GM23338 (cell line): ENCODE data around the gene PHF23. TPM values are rescaled to one million over a fixed set of nuclear protein-coding genes. Genes with fewer than 3 reads are reported as not detected.

Experiments used
- ATAC-seq: fragments of 200-7000 bp; cut with Tn5 transposase; 3 replicates; pipeline ENCODE4 v1.9.1; 2020
- DNase-seq: peaks from one replicate; pipeline ENCODE4 v3.0.0-alpha.2; 2015; ENCODE audit warnings: low spot score
- H2AFZ ChIP-seq: fragments of 200-600 bp; sonication (generic); 2 replicates; pipeline ENCODE4 v1.8.0; 2016; ENCODE audit warnings: antibody characterized with exemption, mild to moderate bottlenecking, moderate library complexity
- H3F3A ChIP-seq: fragments of 200-600 bp; sonication (generic); replicated peaks from 2 replicates; pipeline ENCODE4 v1.8.0; 2017; ENCODE audit warnings: antibody characterized with exemption, mixed run types, low read depth
- H3K27ac ChIP-seq: fragments of 200-600 bp; sonication (generic); 2 replicates; pipeline ENCODE4 v1.6.1; 2016; ENCODE audit warnings: low read depth
- H3K27me3 ChIP-seq: fragments of 200-600 bp; sonication (generic); 2 replicates; pipeline ENCODE4 v1.8.0; 2016; ENCODE audit warnings: mild to moderate bottlenecking, mixed run types, moderate library complexity; ENCODE audit not compliant: insufficient read depth
- H3K36me3 ChIP-seq: fragments of 200-600 bp; sonication (generic); 2 replicates; pipeline ENCODE4 v1.8.0; 2016; ENCODE audit warnings: mild to moderate bottlenecking; ENCODE audit not compliant: insufficient read depth
- H3K4me1 ChIP-seq: fragments of 200-600 bp; sonication (generic); 2 replicates; pipeline ENCODE4 v1.8.0; 2016; ENCODE audit warnings: mild to moderate bottlenecking, moderate library complexity; ENCODE audit not compliant: insufficient read depth
- H3K4me2 ChIP-seq: fragments of 200-600 bp; sonication (generic); 2 replicates; pipeline ENCODE4 v1.7.1; 2017; ENCODE audit warnings: mixed run types
- H3K4me3 ChIP-seq: fragments of 200-600 bp; sonication (generic); 2 replicates; pipeline ENCODE4 v1.6.1; 2016; ENCODE audit warnings: mixed run types
- H3K79me2 ChIP-seq: fragments of 200-600 bp; sonication (generic); replicated peaks from 2 replicates; pipeline ENCODE4 v1.8.0; 2017; ENCODE audit warnings: mild to moderate bottlenecking; ENCODE audit not compliant: insufficient read depth
- H3K9me2 ChIP-seq: fragments of 200-600 bp; sonication (generic); 2 replicates; pipeline ENCODE4 v1.8.0; 2017; ENCODE audit not compliant: insufficient read depth
- H4K20me1 ChIP-seq: fragments of 200-600 bp; sonication (generic); replicated peaks from 2 replicates; pipeline ENCODE4 v1.8.0; 2017; ENCODE audit warnings: mild to moderate bottlenecking; ENCODE audit not compliant: insufficient read depth
- H3K27ac Mint-ChIP-seq: 2 replicates; pipeline ENCODE4 v1.8.0; 2020; ENCODE audit warnings: inconsistent platforms, mild to moderate bottlenecking, moderate library complexity, mixed read lengths
- H3K27me3 Mint-ChIP-seq: 3 replicates; pipeline ENCODE4 v1.8.0; 2022; ENCODE audit warnings: low read depth, mild to moderate bottlenecking, moderate library complexity, mixed read lengths, inconsistent platforms; ENCODE audit not compliant: insufficient read depth, poor library complexity
- H3K36me3 Mint-ChIP-seq: 3 replicates; pipeline ENCODE4 v1.8.0; 2021; ENCODE audit warnings: low read depth, mild to moderate bottlenecking, inconsistent platforms, moderate library complexity, mixed read lengths
- H3K4me1 Mint-ChIP-seq: 3 replicates; pipeline ENCODE4 v1.8.0; 2020; ENCODE audit warnings: mild to moderate bottlenecking, inconsistent platforms, mixed read lengths
- H3K4me3 Mint-ChIP-seq: 3 replicates; pipeline ENCODE4 v1.8.0; 2021; ENCODE audit warnings: moderate library complexity, mild to moderate bottlenecking, inconsistent platforms, mixed read lengths
- H3K9me3 Mint-ChIP-seq: 3 replicates; pipeline ENCODE4 v1.8.0; 2020; ENCODE audit warnings: moderate library complexity, mild to moderate bottlenecking, inconsistent platforms, mixed read lengths
- CREB1 ChIP-seq: fragments of 250-450 bp; sonication (Bioruptor Pico); IDR thresholded peaks from 2 replicates; pipeline ENCODE4 v1.5.0; 2020; ENCODE audit warnings: low read depth, mild to moderate bottlenecking, moderate library complexity
- ETS1 ChIP-seq: IDR thresholded peaks from 2 replicates; pipeline ENCODE4 v1.6.1; 2016; ENCODE audit warnings: antibody characterized with exemption
- EZH2phosphoT487 ChIP-seq: fragments of 200-600 bp; sonication (generic); IDR thresholded peaks from one replicate; pipeline ENCODE4 v1.8.1; 2018; ENCODE audit warnings: antibody characterized with exemption; ENCODE audit not compliant: unreplicated experiment
- REST ChIP-seq: IDR thresholded peaks from one replicate; pipeline ENCODE4 v1.6.1; 2018; ENCODE audit warnings: antibody characterized with exemption; ENCODE audit not compliant: unreplicated experiment
- STAT1 ChIP-seq: IDR thresholded peaks from one replicate; pipeline ENCODE4 v1.6.1; 2016; ENCODE audit warnings: antibody characterized with exemption; ENCODE audit not compliant: unreplicated experiment
- ZNF114 ChIP-seq: fragments of 250-450 bp; sonication (Bioruptor Pico); IDR thresholded peaks from 2 replicates; pipeline ENCODE4 v1.5.0; 2020; ENCODE audit warnings: mild to moderate bottlenecking, moderate library complexity
- ZNF331 ChIP-seq: fragments of 250-450 bp; sonication (Bioruptor Pico); IDR thresholded peaks from 2 replicates; pipeline ENCODE4 v1.5.0; 2020; ENCODE audit warnings: low read depth, mild to moderate bottlenecking, moderate library complexity
- ZNF462 ChIP-seq: fragments of 250-450 bp; sonication (Bioruptor Pico); IDR thresholded peaks from 2 replicates; pipeline ENCODE4 v1.5.0; 2020; ENCODE audit warnings: mild to moderate bottlenecking, moderate library complexity
- polyA plus RNA-seq: library from polyadenylated mRNA; unstranded; fragments of >200 nt; fragmentation: Nextera tagmentation; extraction: Ambion mirVana; gene quantifications from 2 replicates; pipeline ENCODE4 v1.2.1, GENCODE V29; 2016
- total RNA-seq: library from RNA; depleted of rRNA; stranded (reverse); fragments of >200 nt; shearing (Covaris generic); gene quantifications from 2 replicates; pipeline ENCODE4 v1.2.3, GENCODE V29; 2014
- TF ChIP-seq, protein P1 (sequence below), 2 experiments: fragments of 200-600 bp in 1 of 2; sonication (generic) in 1 of 2; conservative IDR thresholded peaks; 2 replicates each; pipeline versions ENCODE4 v1.5.1 to v1.6.1; 2016 to 2017; ENCODE audit warnings: antibody characterized with exemption in 2 of 2, low read depth in 2 of 2, mild to moderate bottlenecking in 2 of 2, moderate library complexity in 1 of 2

PHF23 gene
- total and polyA plus RNA-seq, 2 experiments from 2014 or later = 35.4 to 51.0 TPM

- Mint-ChIP-seq H3K27ac (peak overlapping the region; percentile 91; the same call in 1 of the 2 replicates), H3K9me3 (no peaks in the 10 kb centered on the region; the same call in 2 of the 3 replicates), H3K27me3 (peaks cover 10% of the 10 kb centered on the region), H3K4me1 (peaks cover 43% of the 10 kb centered on the region), H3K36me3 (peaks cover 40% of the 10 kb centered on the region), H3K4me3 (peak overlapping the region; percentile 80)
- no peaks in the 10 kb centered on the region for H3K9me2 ChIP-seq
- H3K79me2 ChIP-seq = peaks cover 23% of the 10 kb centered on the region
- ATAC-seq (no peak), DNase-seq (no peak)
- peaks cover 20% of the 10 kb centered on the region for H3F3A ChIP-seq
- no peak overlapping the region for H2AFZ ChIP-seq
- peaks cover 25% of the 10 kb centered on the region for H3K4me1 ChIP-seq
- no peaks in the 10 kb centered on the region for H3K27me3 ChIP-seq
- peak overlapping the region; percentile 55 for H3K4me3 ChIP-seq
- peaks cover 10% of the 10 kb centered on the region for H4K20me1 ChIP-seq
- H3K4me2 ChIP-seq = peak overlapping the region; percentile 89
- peak overlapping the region; percentile 70 for H3K27ac ChIP-seq
- TF ChIP-seq CREB1 (CRISPR knock-in tag) = no peak
- TF ChIP-seq ZNF331 (CRISPR knock-in tag) = no peak
- TF ChIP-seq, protein P1, sequence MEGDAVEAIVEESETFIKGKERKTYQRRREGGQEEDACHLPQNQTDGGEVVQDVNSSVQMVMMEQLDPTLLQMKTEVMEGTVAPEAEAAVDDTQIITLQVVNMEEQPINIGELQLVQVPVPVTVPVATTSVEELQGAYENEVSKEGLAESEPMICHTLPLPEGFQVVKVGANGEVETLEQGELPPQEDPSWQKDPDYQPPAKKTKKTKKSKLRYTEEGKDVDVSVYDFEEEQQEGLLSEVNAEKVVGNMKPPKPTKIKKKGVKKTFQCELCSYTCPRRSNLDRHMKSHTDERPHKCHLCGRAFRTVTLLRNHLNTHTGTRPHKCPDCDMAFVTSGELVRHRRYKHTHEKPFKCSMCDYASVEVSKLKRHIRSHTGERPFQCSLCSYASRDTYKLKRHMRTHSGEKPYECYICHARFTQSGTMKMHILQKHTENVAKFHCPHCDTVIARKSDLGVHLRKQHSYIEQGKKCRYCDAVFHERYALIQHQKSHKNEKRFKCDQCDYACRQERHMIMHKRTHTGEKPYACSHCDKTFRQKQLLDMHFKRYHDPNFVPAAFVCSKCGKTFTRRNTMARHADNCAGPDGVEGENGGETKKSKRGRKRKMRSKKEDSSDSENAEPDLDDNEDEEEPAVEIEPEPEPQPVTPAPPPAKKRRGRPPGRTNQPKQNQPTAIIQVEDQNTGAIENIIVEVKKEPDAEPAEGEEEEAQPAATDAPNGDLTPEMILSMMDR (conservative IDR thresholded peaks at IDR 0.05; ENCODE audit: low read depth in 2 of 2) = no peak
- no peak for TF ChIP-seq REST
- no peak for TF ChIP-seq ZNF114 (CRISPR knock-in tag)
- no peak for TF ChIP-seq ETS1
- no peak for TF ChIP-seq EZH2phosphoT487
- H3K36me3 ChIP-seq = peaks cover 15% of the 10 kb centered on the region
These were observed 34.9 kb downstream of the PHF23 start for GRCh38 chr17:7204336-7204735.

- H2AFZ ChIP-seq = no peak overlapping the region
- H3K4me2 ChIP-seq = no peak overlapping the region
- no peak for DNase-seq
- peaks cover 15% of the 10 kb centered on the region for H3K4me1 ChIP-seq
- H3F3A ChIP-seq = peaks cover 15% of the 10 kb centered on the region
- H3K9me2 ChIP-seq = no peaks in the 10 kb centered on the region
- H4K20me1 ChIP-seq = peaks cover 10% of the 10 kb centered on the region
- Mint-ChIP-seq H3K27me3 (peaks cover 10% of the 10 kb centered on the region), H3K4me1 (peaks cover 35% of the 10 kb centered on the region), H3K9me3 (no peaks in the 10 kb centered on the region; the same call in 2 of the 3 replicates), H3K27ac (no peak overlapping the region), H3K36me3 (peaks cover 40% of the 10 kb centered on the region), H3K4me3 (0 out of 3 replicates have a peak overlapping the region, but pooled peaks have one; percentile 19)
- peaks cover 20% of the 10 kb centered on the region for H3K79me2 ChIP-seq
- H3K27me3 ChIP-seq = no peaks in the 10 kb centered on the region
- no peak overlapping the region for H3K4me3 ChIP-seq
- no peak overlapping the region for H3K27ac ChIP-seq
- peaks cover 15% of the 10 kb centered on the region for H3K36me3 ChIP-seq
- ATAC-seq = no peak
- no peak for TF ChIP-seq ZNF462
- no peak for TF ChIP-seq ZNF114 (CRISPR knock-in tag)
- TF ChIP-seq CREB1 (CRISPR knock-in tag) = no peak
- no peak for TF ChIP-seq STAT1
These were observed 35.9 kb downstream of the PHF23 start for GRCh38 chr17:7203391-7203790.
